ENCODE results near the gene HMGCLL1. TPM values are rescaled to one million over a fixed set of nuclear protein-coding genes. Genes with fewer than 3 reads are reported as not detected.

HMGCLL1 gene
- total and polyA plus RNA-seq, 2 experiments from 2014 or later = 3.0 to 4.8 TPM

DNA sequence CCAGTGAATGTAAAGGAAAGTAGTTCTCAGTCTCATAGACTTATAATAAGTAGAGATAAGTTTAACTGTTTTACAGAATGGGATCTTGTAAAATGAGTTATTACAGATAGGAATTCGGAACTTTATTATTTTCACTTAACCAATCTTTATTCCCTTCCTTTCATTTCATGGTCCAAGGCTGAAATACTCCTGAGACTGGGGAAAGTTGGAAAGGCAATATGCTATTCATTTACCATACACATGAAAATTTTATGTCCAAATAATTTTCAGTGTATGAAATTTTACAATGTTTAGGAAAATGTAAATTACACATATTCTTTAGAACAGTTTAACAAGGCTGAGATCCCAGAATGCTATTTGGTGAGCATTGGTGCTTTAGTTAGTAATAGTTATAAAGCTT is 62.3 kb downstream of the HMGCLL1 start:
- H2AFZ ChIP-seq = no peak overlapping the region
- H3K27ac ChIP-seq = no peak overlapping the region
- TF ChIP-seq EZH2phosphoT487 (IDR thresholded peaks at IDR 0.05; ENCODE audit: low read depth, severe bottlenecking, unreplicated experiment) (no peak), EZH2 (IDR thresholded peaks at IDR 0.05; ENCODE audit: borderline replicate concordance) (no peak)
- TF ChIP-seq, protein P1, sequence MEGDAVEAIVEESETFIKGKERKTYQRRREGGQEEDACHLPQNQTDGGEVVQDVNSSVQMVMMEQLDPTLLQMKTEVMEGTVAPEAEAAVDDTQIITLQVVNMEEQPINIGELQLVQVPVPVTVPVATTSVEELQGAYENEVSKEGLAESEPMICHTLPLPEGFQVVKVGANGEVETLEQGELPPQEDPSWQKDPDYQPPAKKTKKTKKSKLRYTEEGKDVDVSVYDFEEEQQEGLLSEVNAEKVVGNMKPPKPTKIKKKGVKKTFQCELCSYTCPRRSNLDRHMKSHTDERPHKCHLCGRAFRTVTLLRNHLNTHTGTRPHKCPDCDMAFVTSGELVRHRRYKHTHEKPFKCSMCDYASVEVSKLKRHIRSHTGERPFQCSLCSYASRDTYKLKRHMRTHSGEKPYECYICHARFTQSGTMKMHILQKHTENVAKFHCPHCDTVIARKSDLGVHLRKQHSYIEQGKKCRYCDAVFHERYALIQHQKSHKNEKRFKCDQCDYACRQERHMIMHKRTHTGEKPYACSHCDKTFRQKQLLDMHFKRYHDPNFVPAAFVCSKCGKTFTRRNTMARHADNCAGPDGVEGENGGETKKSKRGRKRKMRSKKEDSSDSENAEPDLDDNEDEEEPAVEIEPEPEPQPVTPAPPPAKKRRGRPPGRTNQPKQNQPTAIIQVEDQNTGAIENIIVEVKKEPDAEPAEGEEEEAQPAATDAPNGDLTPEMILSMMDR (IDR thresholded peaks at IDR 0.05; ENCODE audit: poor library complexity) = no peak
- H3K27me3 ChIP-seq = no peaks in the 10 kb centered on the region
- H3K4me2 ChIP-seq = no peak overlapping the region
- no peak for DNase-seq (ENCODE audit: low spot score)
- no peaks in the 10 kb centered on the region for H3K9me3 ChIP-seq (ENCODE audit: low read depth)
- H3K4me1 ChIP-seq (ENCODE audit: insufficient read depth) = peaks cover 5% of the 10 kb centered on the region
- H3K9me2 ChIP-seq (replicated peaks; ENCODE audit: insufficient read depth) = no peaks in the 10 kb centered on the region
- no peaks in the 10 kb centered on the region for H4K20me1 ChIP-seq (ENCODE audit: insufficient read depth, poor library complexity, severe bottlenecking)
- H3K79me2 ChIP-seq = no peaks in the 10 kb centered on the region
- H3K4me3 ChIP-seq = no peak overlapping the region
- WGBS (ENCODE audit: low lambda C conversion rate, missing lambda C conversion rate) = 57% methylated on average over 1 of the region's 1 CpG
- no peaks in the 10 kb centered on the region for H3K36me3 ChIP-seq (replicated peaks; ENCODE audit: insufficient read depth, low read depth)

DNA sequence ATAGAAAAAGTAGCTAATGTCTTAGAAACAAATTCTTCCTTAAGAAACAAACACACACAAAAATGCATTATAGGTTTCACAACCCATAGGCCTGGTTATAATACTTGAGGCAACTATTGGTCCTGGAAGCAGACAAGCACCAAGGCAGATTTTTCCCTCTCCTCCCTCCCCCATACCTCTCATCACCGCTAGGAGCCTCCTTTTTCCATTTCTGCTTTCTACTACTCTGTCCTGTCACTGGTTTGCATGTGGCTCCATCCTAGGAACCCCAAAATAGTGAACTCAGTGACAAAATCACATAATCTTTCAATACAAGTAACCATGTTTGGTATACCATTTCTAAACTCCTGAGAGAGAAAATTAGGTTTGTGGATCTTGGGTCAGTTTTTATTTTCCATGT is 66.1 kb downstream of the HMGCLL1 start:
- 81% methylated on average over 1 of the region's 1 CpG for whole genome bisulfite sequencing (ENCODE audit: low lambda C conversion rate, missing lambda C conversion rate)

DNA sequence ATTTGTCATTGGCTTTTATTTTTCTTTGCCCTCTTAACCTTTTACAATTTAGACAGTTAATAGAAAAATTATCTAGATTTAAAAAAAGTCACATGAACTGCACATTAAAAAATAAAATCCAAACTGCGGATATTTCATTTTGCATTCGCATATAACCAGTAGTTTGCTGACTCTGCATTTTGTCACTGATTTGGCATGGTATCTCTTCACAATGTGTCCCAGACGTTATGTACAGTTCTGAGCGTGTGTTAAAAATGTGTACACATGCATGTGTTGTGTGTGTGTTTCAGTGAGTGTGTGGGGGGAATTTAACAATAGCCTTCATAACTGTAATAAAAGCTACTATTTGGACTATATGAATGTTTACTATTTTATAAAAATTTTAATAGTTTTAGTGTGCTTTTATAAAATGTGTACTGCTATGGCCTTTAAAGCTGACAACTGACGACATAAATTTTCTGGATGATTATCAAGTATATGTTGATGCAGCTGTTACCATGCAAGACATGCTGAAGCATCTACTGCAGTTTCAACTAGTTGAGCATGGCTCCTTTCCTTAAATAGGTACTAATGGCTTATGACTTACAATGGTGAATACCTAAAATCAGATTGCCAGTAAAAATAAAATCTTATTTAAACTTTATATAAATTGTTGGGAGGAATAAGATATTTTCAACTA is 67.7 kb downstream of the HMGCLL1 start:
- H3K9me3 ChIP-seq (ENCODE audit: low read depth) = no peaks in the 10 kb centered on the region
- no peaks in the 10 kb centered on the region for H4K20me1 ChIP-seq (ENCODE audit: insufficient read depth, poor library complexity, severe bottlenecking)
- no peaks in the 10 kb centered on the region for H3K9me2 ChIP-seq (replicated peaks; ENCODE audit: insufficient read depth)
- no peak overlapping the region for H3K4me3 ChIP-seq
- no peaks in the 10 kb centered on the region for H3K4me1 ChIP-seq (ENCODE audit: insufficient read depth)
- H3K4me2 ChIP-seq = no peak overlapping the region
- H3K27ac ChIP-seq = no peak overlapping the region
- no peak for DNase-seq (ENCODE audit: low spot score)
- TF ChIP-seq EZH2phosphoT487 (IDR thresholded peaks at IDR 0.05; ENCODE audit: low read depth, severe bottlenecking, unreplicated experiment) (no peak), EZH2 (IDR thresholded peaks at IDR 0.05; ENCODE audit: borderline replicate concordance) (no peak)
- TF ChIP-seq, protein P1 (IDR thresholded peaks at IDR 0.05; ENCODE audit: poor library complexity) = no peak
- H3K27me3 ChIP-seq = no peaks in the 10 kb centered on the region
- H3K36me3 ChIP-seq (replicated peaks; ENCODE audit: insufficient read depth, low read depth) = no peaks in the 10 kb centered on the region
- 79% methylated on average over 5 of the region's 5 CpGs for WGBS (ENCODE audit: low lambda C conversion rate, missing lambda C conversion rate)
- H2AFZ ChIP-seq = no peak overlapping the region
- no peaks in the 10 kb centered on the region for H3K79me2 ChIP-seq

More for the DNA sequence above, 66.1 kb downstream of the HMGCLL1 start:
- Histone ChIP-seq H3K27me3 (no peaks in the 10 kb centered on the region), H4K20me1 (ENCODE audit: insufficient read depth, poor library complexity, severe bottlenecking) (no peaks in the 10 kb centered on the region), H3K27ac (no peak overlapping the region), H3K9me2 (replicated peaks; ENCODE audit: insufficient read depth) (no peaks in the 10 kb centered on the region), H2AFZ (no peak overlapping the region), H3K36me3 (replicated peaks; ENCODE audit: insufficient read depth, low read depth) (no peaks in the 10 kb centered on the region), H3K4me2 (no peak overlapping the region), H3K4me1 (ENCODE audit: insufficient read depth) (no peaks in the 10 kb centered on the region), H3K9me3 (ENCODE audit: low read depth) (no peaks in the 10 kb centered on the region), H3K4me3 (no peak overlapping the region), H3K79me2 (no peaks in the 10 kb centered on the region)
- TF ChIP-seq EZH2phosphoT487 (IDR thresholded peaks at IDR 0.05; ENCODE audit: low read depth, severe bottlenecking, unreplicated experiment) (no peak), EZH2 (IDR thresholded peaks at IDR 0.05; ENCODE audit: borderline replicate concordance) (no peak)
- TF ChIP-seq, protein P1 (IDR thresholded peaks at IDR 0.05; ENCODE audit: poor library complexity) = no peak
- DNase-seq (ENCODE audit: low spot score) = no peak
